Right lobe of liver (tissue), 6 donors: ENCODE results near the gene ODF2L. TPM values are rescaled to one million over a fixed set of nuclear protein-coding genes. Genes with fewer than 3 reads are reported as not detected.

Experiments
- ATAC-seq, 4 donors: fragments of 200-7000 bp; cut with Tn5 transposase; one replicate each; pipeline ENCODE4 v1.9.1; 2020; ENCODE audit warnings: mild to moderate bottlenecking in 4 of 4, moderate library complexity in 4 of 4
- DNase-seq, 3 donors: peaks; one replicate each; pipeline ENCODE4 v3.0.0-alpha.2; 2020
- H3K27ac ChIP-seq, 3 donors: fragments of 200-600 bp; one replicate each; pipeline ENCODE4 v1.8.0; 2022
- H3K27me3 ChIP-seq, 2 donors: fragments of 200-600 bp; one replicate each; pipeline ENCODE4 v1.8.0; 2022
- H3K36me3 ChIP-seq, 4 donors: fragments of 200-600 bp; sonication (generic) in 1 of 4; one replicate each; pipeline versions ENCODE4 v1.5.1 to v1.8.0; 2017 to 2022; ENCODE audit warnings: control low read depth in 1 of 4
- H3K4me1 ChIP-seq, 4 donors: fragments of 200-600 bp; sonication (generic) in 1 of 4; one replicate each; pipeline versions ENCODE4 v1.5.1 to v1.8.0; 2017 to 2022; ENCODE audit warnings: control low read depth in 1 of 4
- H3K4me3 ChIP-seq, 3 donors: fragments of 200-600 bp; one replicate each; pipeline ENCODE4 v1.8.0; 2022
- H3K9me3 ChIP-seq, 4 donors: fragments of 200-600 bp; sonication (generic) in 1 of 4; one replicate each; pipeline versions ENCODE4 v1.5.1 to v1.8.0; 2017 to 2022; ENCODE audit warnings: control low read depth in 1 of 4
- CTCF ChIP-seq, 4 donors: fragments of 200-600 bp in 3 of 4; fragments of 450-650 bp in 1 of 4; IDR thresholded peaks; one replicate each; pipeline versions ENCODE4 v1.5.1 to v1.8.0; 2016 to 2022; ENCODE audit warnings: antibody characterized with exemption in 4 of 4, mild to moderate bottlenecking in 2 of 4
- POLR2A ChIP-seq: fragments of 450-650 bp; IDR thresholded peaks from one replicate; pipeline ENCODE4 v1.6.1; 2017; ENCODE audit warnings: antibody characterized with exemption, mild to moderate bottlenecking
- WGBS: methylation state at CpG from one replicate; pipeline ENCODE4 v1.1.6; 2018; ENCODE audit warnings: low coverage, low lambda C conversion rate; ENCODE audit not compliant: insufficient coverage; ENCODE audit errors: missing lambda C conversion rate; 5-methylcytosine and 5-hydroxymethylcytosine counted together
- intact Hi-C, 2 donors: fragments of 100-400 bp; cut with DNase I; formaldehyde crosslinking; loops; one replicate each; pipeline versions ENCODE4 v1.11.2 to v1.14.1; 2022
- total RNA-seq, 6 experiments: library from RNA; depleted of rRNA in 2 of 6; stranded (reverse); fragments of >200 nt in 2 of 6; fragmentation: NEBNext Ultra II Directional in 3 of 6; extraction: Animal tissue kit (Norgen Biotek cat#: 25700) in 3 of 6; gene quantifications; one replicate each; pipeline versions ENCODE4 v1.1.0 to v1.2.4, GENCODE V29; 2016 to 2023
- donor health status: DM: no; HTN: yes; CAD: no.
- donor health status: DM: no; HTN: no; CAD: no.
- donor health status: DM: no; HTN: no; CAD: no.
- donor health status: DM: no; HTN: yes; CAD: no.
- donor health status: DM: no; HTN: yes; CAD: no.

ODF2L gene
- total RNA-seq, 6 experiments from 2014 or later, result 3.9 to 8.6 (median 5.7) TPM

GRCh38 chr1:86382878-86383277 lies 13.2 kb downstream of the ODF2L start:
- no peak for DNase-seq
- Histone ChIP-seq H3K27me3 (no peaks in the 10 kb centered on the region), H3K4me1 (no peaks in the 10 kb centered on the region), H3K9me3 (no peaks in the 10 kb centered on the region), H3K36me3 (no peaks in the 10 kb centered on the region), H3K4me3 (peak overlapping the region in 2 of 3 donors; percentile 2 to 15), H3K27ac (peak overlapping the region in 2 of 3 donors; percentile 16 to 18)
- intact Hi-C loops, result no loop called here
- WGBS, result 46% methylated on average over 1 of the region's 1 CpG
- peak; percentile 51 to 74 (median 62) for ATAC-seq
- no peak for TF ChIP-seq POLR2A
- TF ChIP-seq CTCF (IDR thresholded peaks at IDR 0.05), result no peak

- H3K4me1 ChIP-seq, result no peaks in the 10 kb centered on the region
- H3K27ac ChIP-seq, result no peak overlapping the region
- DNase-seq, result no peak
- no peaks in the 10 kb centered on the region for H3K27me3 ChIP-seq
- 66% methylated on average over 4 of the region's 4 CpGs for WGBS
- H3K4me3 ChIP-seq, result no peak overlapping the region
- no peak for TF ChIP-seq POLR2A
- no peak for TF ChIP-seq CTCF (IDR thresholded peaks at IDR 0.05)
- intact Hi-C loops, result no loop called here
- H3K9me3 ChIP-seq, result no peaks in the 10 kb centered on the region
- no peaks in the 10 kb centered on the region for H3K36me3 ChIP-seq
- peak in 1 of 4 donors; percentile 18 for ATAC-seq
Observed at GRCh38 chr1:86381223-86381622, 14.9 kb downstream of the ODF2L start.

GRCh38 chr1:86380257-86380861 lies 15.8 kb downstream of the ODF2L start:
- no peak for DNase-seq
- no peaks in the 10 kb centered on the region for H3K27me3 ChIP-seq
- no peak overlapping the region for H3K27ac ChIP-seq
- H3K4me3 ChIP-seq, result no peak overlapping the region
- 0% methylated on average over 4 of the region's 4 CpGs for WGBS
- TF ChIP-seq POLR2A, result no peak
- peak; percentile 79 to 84 (median 82) for TF ChIP-seq CTCF (IDR thresholded peaks at IDR 0.05)
- peak; percentile 94 to 96 (median 94) for ATAC-seq
- H3K9me3 ChIP-seq, result no peaks in the 10 kb centered on the region
- H3K4me1 ChIP-seq, result no peaks in the 10 kb centered on the region
- intact Hi-C loops, result no loop called here
- H3K36me3 ChIP-seq, result no peaks in the 10 kb centered on the region

GRCh38 chr1:86378813-86379212 lies 17.3 kb downstream of the ODF2L start:
- H3K4me1 ChIP-seq, result no peaks in the 10 kb centered on the region
- ATAC-seq (no peak), DNase-seq (no peak)
- no peaks in the 10 kb centered on the region for H3K9me3 ChIP-seq
- H3K27ac ChIP-seq, result no peak overlapping the region
- H3K4me3 ChIP-seq, result no peak overlapping the region
- H3K27me3 ChIP-seq, result no peaks in the 10 kb centered on the region
- intact Hi-C loops, result loop anchor here in 1 of 2 donors (10.0 kb wide), 1 partner anchor 106 kb away; no protein-coding TSS in a partner anchor
- no peaks in the 10 kb centered on the region for H3K36me3 ChIP-seq
- 70% methylated on average over 1 of the region's 1 CpG for WGBS
- TF ChIP-seq CTCF (IDR thresholded peaks at IDR 0.05), result no peak
- TF ChIP-seq POLR2A, result no peak
